ENCODE results near the gene MSH5.

- TF ChIP-seq POLR2A (IDR thresholded peaks at IDR 0.05; ENCODE audit: low read depth, low read length) (no peak), TAF1 (IDR thresholded peaks at IDR 0.05; ENCODE audit: low read depth, low read length) (no peak), POLR2AphosphoS5 (IDR thresholded peaks at IDR 0.05; ENCODE audit: low read depth, low read length) (no peak), PAX5 (IDR thresholded peaks at IDR 0.05; ENCODE audit: insufficient read depth, low read length, severe bottlenecking) (no peak), SPI1 (IDR thresholded peaks at IDR 0.05; ENCODE audit: low read depth, low read length) (no peak), POU2F2 (IDR thresholded peaks at IDR 0.05; ENCODE audit: low read depth, low read length) (no peak)
These were observed 7.8 kb upstream of the MSH5 start for GRCh38 chr6:31732029-31732428.

Measured in GM12891 (cell line).